HL-60 (cell line): ENCODE measurements around the gene PXK.
A peak's percentile ranks its signal among the peaks of the same experiment; 100 is the strongest.

Experiments used
- CTCF ChIP-seq: IDR thresholded peaks from one replicate; pipeline ENCODE4 v1.5.1; 2011; ENCODE audit warnings: low read length, control low read depth, inconsistent platforms; ENCODE audit not compliant: insufficient read depth
- GABPA ChIP-seq: IDR thresholded peaks from 2 replicates; pipeline ENCODE4 v1.6.1; 2012; ENCODE audit warnings: low read depth
- POLR2AphosphoS5 ChIP-seq: IDR thresholded peaks from 2 replicates; pipeline ENCODE4 v1.6.1; 2012; ENCODE audit warnings: low read depth
- TF ChIP-seq, protein P1 (sequence below): IDR thresholded peaks from 2 replicates; pipeline ENCODE4 v1.6.1; 2012; ENCODE audit warnings: low read depth; ENCODE audit not compliant: insufficient replicate concordance

- TF ChIP-seq CTCF = no peak
- peak; percentile 84 for TF ChIP-seq POLR2AphosphoS5
- TF ChIP-seq, protein P1, sequence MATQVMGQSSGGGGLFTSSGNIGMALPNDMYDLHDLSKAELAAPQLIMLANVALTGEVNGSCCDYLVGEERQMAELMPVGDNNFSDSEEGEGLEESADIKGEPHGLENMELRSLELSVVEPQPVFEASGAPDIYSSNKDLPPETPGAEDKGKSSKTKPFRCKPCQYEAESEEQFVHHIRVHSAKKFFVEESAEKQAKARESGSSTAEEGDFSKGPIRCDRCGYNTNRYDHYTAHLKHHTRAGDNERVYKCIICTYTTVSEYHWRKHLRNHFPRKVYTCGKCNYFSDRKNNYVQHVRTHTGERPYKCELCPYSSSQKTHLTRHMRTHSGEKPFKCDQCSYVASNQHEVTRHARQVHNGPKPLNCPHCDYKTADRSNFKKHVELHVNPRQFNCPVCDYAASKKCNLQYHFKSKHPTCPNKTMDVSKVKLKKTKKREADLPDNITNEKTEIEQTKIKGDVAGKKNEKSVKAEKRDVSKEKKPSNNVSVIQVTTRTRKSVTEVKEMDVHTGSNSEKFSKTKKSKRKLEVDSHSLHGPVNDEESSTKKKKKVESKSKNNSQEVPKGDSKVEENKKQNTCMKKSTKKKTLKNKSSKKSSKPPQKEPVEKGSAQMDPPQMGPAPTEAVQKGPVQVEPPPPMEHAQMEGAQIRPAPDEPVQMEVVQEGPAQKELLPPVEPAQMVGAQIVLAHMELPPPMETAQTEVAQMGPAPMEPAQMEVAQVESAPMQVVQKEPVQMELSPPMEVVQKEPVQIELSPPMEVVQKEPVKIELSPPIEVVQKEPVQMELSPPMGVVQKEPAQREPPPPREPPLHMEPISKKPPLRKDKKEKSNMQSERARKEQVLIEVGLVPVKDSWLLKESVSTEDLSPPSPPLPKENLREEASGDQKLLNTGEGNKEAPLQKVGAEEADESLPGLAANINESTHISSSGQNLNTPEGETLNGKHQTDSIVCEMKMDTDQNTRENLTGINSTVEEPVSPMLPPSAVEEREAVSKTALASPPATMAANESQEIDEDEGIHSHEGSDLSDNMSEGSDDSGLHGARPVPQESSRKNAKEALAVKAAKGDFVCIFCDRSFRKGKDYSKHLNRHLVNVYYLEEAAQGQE = no peak
- TF ChIP-seq GABPA = peak; percentile 67
These were observed 138.6 kb downstream of the PXK start for GRCh38 chr3:58471025-58471887.
